Measurements from ENCODE around the gene ZBTB5. TPM values are rescaled to one million over a fixed set of nuclear protein-coding genes. Genes with fewer than 3 reads are reported as not detected.

ZBTB5 gene
- total and polyA plus RNA-seq, 2 of the 13 experiments (the other 11 are each of a cell fraction or from before 2014, with no cell fraction given), result 12.5 to 20.5 TPM

- TF ChIP-seq MTF2 (CRISPR knock-in tag; IDR thresholded peaks at IDR 0.05; ENCODE audit: borderline replicate concordance) (no peak), ZNF83 (CRISPR knock-in tag; IDR thresholded peaks at IDR 0.05; ENCODE audit: borderline replicate concordance) (no peak), TAF1 (CRISPR knock-in tag; IDR thresholded peaks at IDR 0.05) (peak; percentile 6; the same call in 1 of the 2 replicates), ATAD3A (CRISPR knock-in tag; IDR thresholded peaks at IDR 0.05) (no peak), NR2F6 (IDR thresholded peaks at IDR 0.05) (no peak), NR2F6 (CRISPR knock-in tag; IDR thresholded peaks at IDR 0.05) (no peak), BRF2 (CRISPR knock-in tag; IDR thresholded peaks at IDR 0.05) (no peak), ZNF644 (CRISPR knock-in tag; IDR thresholded peaks at IDR 0.05; ENCODE audit: low read depth) (no peak), PHB2 (IDR thresholded peaks at IDR 0.05; ENCODE audit: partially characterized antibody) (no peak), ZNF549 (CRISPR knock-in tag; IDR thresholded peaks at IDR 0.05) (no peak), FOXP1 (IDR thresholded peaks at IDR 0.05) (no peak), FOXP1 (CRISPR knock-in tag; IDR thresholded peaks at IDR 0.05) (peak; percentile 38), CREB3 (CRISPR knock-in tag; IDR thresholded peaks at IDR 0.05) (0 out of 2 replicates have a peak, but pooled peaks have one; percentile 39), ZFP62 (CRISPR knock-in tag; IDR thresholded peaks at IDR 0.05) (no peak), CERS6 (CRISPR knock-in tag; IDR thresholded peaks at IDR 0.05) (no peak), ZNF24 (IDR thresholded peaks at IDR 0.05) (no peak), ZNF335 (CRISPR knock-in tag; IDR thresholded peaks at IDR 0.05) (no peak), THAP11 (CRISPR knock-in tag; IDR thresholded peaks at IDR 0.05) (peak; percentile 78), ZNF484 (CRISPR knock-in tag; IDR thresholded peaks at IDR 0.05; ENCODE audit: borderline replicate concordance, low read depth) (no peak), ZNF598 (CRISPR knock-in tag; IDR thresholded peaks at IDR 0.05; ENCODE audit: borderline replicate concordance) (peak; percentile 52; the same call in 1 of the 2 replicates), HDAC1 (CRISPR knock-in tag; IDR thresholded peaks at IDR 0.05) (peak; percentile 75; the same call in 1 of the 2 replicates), ZMYM2 (CRISPR knock-in tag; IDR thresholded peaks at IDR 0.05) (no peak), BHLHE40 (IDR thresholded peaks at IDR 0.05; ENCODE audit: low read length) (no peak), U2AF2 (IDR thresholded peaks at IDR 0.05; ENCODE audit: low read depth, low read length) (no peak), ZNF614 (CRISPR knock-in tag; IDR thresholded peaks at IDR 0.05; ENCODE audit: borderline replicate concordance) (no peak), CCDC6 (CRISPR knock-in tag; IDR thresholded peaks at IDR 0.05) (0 out of 2 replicates have a peak, but pooled peaks have one; percentile 61), HOXA9 (CRISPR knock-in tag; IDR thresholded peaks at IDR 0.05; ENCODE audit: borderline replicate concordance) (no peak)
Observed at GRCh38 chr9:37465249-37466036, at the start of gene ZBTB5 (continued).

Measured in HepG2 (cell line).